GM21529 (cell line): ENCODE measurements around the gene RABEP2.
"Not testable (repeated sequence)": the region's sequence is repeated elsewhere in the genome, so short reads cannot be mapped to it uniquely, and the experiment has no call there.

ENCODE experiments used
- ATAC-seq: cut with Tn5 transposase; IDR thresholded peaks from one replicate; pipeline ENCODE4 v1.9.1; 2021; ENCODE audit not compliant: unreplicated experiment

RABEP2 gene

GRCh38 chr16:28879841-28880588, 45.0 kb downstream of the RABEP2 start:
- ATAC-seq: peak; percentile 94

GRCh38 chr16:28879261-28879840, 45.7 kb downstream of the RABEP2 start:
- ATAC-seq: peak; percentile 44

- no peak for ATAC-seq
Observed at GRCh38 chr16:28878083-28878926, 46.7 kb downstream of the RABEP2 start, which contains the start of gene ATP2A1. ATP2A1 (plus strand) TSS chr16:28878488; CDS start chr16:28878672, 184 bp downstream.

- ATAC-seq: no peak
Observed at GRCh38 chr16:28877655-28878000, 47.4 kb downstream of the RABEP2 start.

GRCh38 chr16:28876973-28877654, 47.9 kb downstream of the RABEP2 start:
- ATAC-seq: no peak

- no peak for ATAC-seq
Observed at GRCh38 chr16:28876019-28876659, 48.9 kb downstream of the RABEP2 start.

GRCh38 chr16:28875134-28876018, 49.7 kb downstream of the RABEP2 start:
- no peak for ATAC-seq

- ATAC-seq: no peak
Observed at GRCh38 chr16:28874406-28874805, 50.6 kb downstream of the RABEP2 start.

- no peak for ATAC-seq
Observed at GRCh38 chr16:28873543-28874201, 51.4 kb downstream of the RABEP2 start.

GRCh38 chr16:28872952-28873351, 52.1 kb downstream of the RABEP2 start:
- ATAC-seq: no peak

- no peak for ATAC-seq
Observed at GRCh38 chr16:28869201-28869600, 55.8 kb downstream of the RABEP2 start.

- ATAC-seq: not testable (repeated sequence)
Observed at GRCh38 chr16:28867646-28868045, 57.4 kb downstream of the RABEP2 start.

GRCh38 chr16:28867241-28867640, 57.8 kb downstream of the RABEP2 start:
- no peak for ATAC-seq

- no peak for ATAC-seq
Observed at GRCh38 chr16:28866454-28866804, 58.6 kb downstream of the RABEP2 start.

- ATAC-seq: no peak
Observed at GRCh38 chr16:28865722-28866453, 59.1 kb downstream of the RABEP2 start.

- ATAC-seq: no peak
Observed at GRCh38 chr16:28865001-28865688, 59.9 kb downstream of the RABEP2 start.

- ATAC-seq: no peak
Observed at GRCh38 chr16:28863929-28864793, 60.9 kb downstream of the RABEP2 start.
